ENCODE results near the gene PTPN9.
A peak's percentile ranks its signal among the peaks of the same experiment; 100 is the strongest.
"Not testable (repeated sequence)": the region's sequence is repeated elsewhere in the genome, so short reads cannot be mapped to it uniquely, and the experiment has no call there.

PTPN9 gene

DNA sequence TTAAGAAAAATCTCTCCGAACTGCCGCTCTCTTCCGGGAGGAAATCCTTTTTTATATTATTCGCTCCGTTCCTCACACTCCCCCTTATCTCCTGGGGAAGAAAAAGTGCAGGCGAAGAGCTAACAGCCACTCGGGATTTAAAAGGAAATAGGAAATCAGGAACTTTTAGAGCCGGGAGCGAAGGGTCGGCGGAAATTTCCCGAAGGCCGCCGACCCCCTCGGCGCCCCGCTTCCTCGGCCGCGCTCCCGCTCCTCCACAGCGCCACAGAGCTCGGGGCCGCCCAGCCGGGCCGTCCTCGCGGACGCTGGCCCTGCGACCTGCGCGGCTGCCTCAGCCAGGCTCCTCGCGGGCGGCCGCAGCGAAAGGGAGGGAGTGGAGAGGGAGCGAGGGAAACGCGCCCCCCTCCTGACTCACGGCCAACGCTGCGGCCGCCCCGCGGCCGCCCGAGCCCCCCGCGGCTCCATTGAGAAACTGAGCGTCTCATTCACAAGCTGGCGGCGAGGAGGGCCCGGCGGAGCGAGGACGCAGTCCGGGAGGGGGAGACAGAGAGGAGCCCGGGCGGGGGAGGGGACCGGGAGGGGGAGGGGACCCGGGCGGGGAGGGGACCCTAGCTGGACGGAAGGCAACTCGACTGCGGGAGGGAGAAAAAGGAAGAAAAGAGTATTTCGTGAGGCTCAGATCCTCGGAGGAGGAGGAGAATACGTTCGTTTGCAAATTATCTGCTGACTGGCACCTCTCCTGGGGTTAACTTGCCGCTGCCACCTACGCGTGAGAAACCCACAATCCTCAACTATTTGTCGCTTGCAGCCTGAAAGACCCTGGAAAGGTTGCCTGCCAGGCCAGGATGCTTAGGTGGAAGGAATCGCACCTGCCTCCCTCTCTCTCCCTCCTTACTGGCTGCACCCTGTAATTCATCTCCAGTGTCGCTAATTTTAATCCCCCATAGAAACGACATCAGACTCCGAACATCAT is at the start of gene PTPN9:
TSS of gene PTPN9 (minus strand) at position 368 of the 973 bp plus-strand sequence. CDS start 539 bp downstream, outside the sequence.
- DNase-seq: peak; percentile 62

DNA sequence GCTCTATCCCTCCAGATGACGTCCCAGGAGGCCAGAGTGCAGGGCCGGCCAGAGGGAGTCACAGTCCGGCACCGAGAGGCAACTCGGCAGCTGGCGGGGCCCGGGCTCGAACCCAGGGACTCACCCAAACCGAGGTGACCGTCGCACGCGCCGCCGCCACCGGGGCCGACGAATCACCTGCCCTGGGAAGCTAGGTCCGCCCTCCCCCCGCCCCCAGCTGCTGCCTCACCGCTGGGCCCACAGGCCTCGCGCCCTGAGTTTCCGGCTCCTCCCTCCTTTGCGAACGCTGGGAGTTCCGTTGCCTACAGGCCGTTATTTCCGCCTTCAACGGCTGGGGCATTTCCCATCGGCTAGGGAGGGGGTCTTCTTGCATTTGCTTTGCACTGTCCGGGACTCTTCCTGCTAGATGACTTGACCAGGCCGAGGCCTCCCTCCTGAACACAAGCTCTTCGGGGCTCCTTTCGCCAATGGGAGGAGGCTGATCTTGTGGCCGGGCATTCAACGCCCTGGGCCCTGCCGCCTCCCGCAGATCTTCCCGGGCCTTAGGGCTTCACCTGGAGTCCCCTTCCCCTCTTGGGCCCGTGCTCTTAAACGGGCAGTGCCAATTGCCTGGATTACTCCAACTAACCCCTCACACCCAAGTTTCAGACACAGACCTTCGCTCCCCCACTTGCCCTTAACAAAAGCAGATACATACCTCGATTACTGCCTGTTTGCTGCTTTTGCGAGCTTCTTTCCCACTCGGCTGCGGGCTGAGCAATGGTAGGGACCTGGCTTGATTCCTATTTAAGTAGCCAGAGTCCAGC is 46.6 kb upstream of the PTPN9 start, which contains the start of gene SNUPN:
TSS of gene SNUPN (minus strand) at position 184 of the 806 bp plus-strand sequence. CDS start 4,674 bp downstream, outside the sequence.
- peak; percentile 90 for DNase-seq

- DNase-seq: no peak
Measured at GRCh38 chr15:75622505-75622904, 43.4 kb upstream of the PTPN9 start.

DNA sequence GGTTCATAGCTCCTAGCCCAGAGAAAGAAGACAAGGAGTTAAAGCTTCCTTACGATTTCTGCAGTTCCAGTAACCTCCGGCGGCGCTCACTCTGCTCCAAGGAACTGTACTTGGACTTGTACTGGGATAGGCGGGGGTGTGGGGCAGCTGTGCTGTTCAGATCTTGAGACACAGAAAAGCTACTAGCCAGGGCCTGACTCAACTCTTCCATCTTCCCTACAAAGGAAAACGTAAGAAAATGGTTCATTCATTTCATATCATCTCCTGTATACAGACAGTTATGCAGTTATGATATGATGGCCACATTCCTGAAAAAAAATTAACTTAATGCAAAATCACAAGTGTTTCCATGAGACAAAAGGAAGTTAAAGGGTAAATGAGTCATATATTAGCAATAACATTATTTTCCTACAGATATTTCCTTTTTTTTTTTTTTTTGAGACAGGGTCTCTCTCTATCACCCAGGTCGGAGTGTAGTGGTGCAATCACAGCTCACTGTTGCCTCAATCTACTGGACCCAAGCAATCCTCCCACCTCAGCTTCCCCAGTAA is 41.8 kb upstream of the PTPN9 start:
- DNase-seq: no peak

GRCh38 chr15:75620058-75620820 is 41.1 kb upstream of the PTPN9 start:
- DNase-seq: no peak

DNA sequence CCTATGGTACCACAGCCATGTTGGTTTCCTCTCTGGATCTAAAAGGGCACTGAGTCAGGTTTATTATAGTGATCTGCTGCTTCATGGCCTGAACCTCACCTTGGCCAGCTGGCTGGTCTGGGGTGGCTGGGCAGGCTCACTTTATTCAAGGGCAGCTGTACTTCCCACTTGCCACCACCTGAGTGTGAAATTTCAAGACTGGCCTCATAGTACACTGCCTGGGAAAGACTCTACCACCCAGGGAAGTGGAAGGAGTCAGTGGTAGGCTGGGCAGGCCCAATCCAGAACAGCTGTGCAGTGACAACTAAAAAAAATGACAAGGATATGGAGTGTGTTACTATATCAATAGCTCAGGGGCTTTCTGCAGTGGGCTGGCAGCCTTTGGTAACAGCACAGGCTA is 37.7 kb upstream of the PTPN9 start:
- DNase-seq: no peak

DNA sequence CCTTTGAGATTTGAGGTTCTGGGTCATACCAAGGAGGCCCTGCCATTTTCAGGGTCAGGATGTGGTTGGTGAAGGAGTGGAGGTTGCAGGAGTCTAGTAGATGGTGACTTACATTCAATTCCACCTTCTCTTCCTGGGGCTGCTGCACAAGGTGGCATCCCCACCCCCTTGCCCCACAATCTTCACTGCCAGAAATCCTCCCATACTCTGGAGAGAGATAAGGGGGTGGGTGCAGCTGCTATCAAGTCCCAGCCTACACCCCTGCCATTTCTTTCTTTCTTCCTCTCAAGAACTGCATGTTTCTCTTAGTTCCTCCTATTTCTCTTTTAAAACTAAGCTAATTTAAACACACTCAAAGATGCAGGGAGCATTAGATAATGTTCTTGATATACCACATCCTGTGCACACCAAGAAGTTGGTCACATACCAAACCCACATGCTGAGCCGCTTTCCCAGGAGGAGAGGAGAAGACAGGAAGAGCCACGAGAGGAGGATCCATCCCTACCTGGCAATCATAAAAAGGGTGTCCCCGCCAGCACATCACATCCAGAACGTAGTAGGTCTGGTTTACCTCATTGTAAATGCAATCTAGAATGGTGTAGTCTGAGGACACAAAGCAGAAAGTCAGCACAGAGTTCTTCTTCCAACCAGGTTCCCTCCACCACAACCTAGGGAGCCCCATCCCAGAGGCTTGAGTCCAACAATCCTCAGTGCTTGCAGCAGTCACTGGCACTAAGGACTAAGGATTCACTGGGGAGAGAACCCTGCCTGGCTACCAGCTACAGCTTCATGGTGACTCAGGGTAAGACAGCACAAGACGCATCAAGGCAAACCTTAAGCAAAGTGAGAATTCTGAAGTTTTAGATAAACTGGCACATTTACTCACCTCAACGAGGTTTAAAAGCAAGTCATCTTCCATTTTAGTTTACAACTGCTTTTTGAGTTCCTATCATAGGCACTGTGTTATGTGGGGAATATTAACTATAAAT is 27.9 kb upstream of the PTPN9 start:
- DNase-seq: no peak

GRCh38 chr15:75606026-75606425 is 26.9 kb upstream of the PTPN9 start:
- DNase-seq: no peak

DNA sequence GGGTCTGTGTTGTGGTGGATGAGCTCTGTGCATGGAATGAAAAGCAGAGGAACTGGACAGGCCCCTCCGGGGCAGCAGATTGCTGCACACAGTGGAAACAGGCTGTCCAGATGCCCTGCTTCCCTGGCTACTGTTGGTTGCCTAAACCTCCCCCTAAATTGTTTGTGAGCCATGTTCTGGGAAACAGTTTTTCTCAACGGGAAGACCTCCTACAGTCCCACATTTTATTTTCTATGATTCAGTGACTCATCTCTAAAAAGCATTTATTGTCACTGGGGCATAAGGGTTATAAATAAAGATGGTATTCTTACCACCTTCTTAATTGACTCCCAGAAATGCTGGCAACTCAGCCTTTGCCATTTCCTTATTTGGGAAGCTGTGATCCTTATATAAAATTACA is 20.3 kb upstream of the PTPN9 start:
- DNase-seq: no peak

DNA sequence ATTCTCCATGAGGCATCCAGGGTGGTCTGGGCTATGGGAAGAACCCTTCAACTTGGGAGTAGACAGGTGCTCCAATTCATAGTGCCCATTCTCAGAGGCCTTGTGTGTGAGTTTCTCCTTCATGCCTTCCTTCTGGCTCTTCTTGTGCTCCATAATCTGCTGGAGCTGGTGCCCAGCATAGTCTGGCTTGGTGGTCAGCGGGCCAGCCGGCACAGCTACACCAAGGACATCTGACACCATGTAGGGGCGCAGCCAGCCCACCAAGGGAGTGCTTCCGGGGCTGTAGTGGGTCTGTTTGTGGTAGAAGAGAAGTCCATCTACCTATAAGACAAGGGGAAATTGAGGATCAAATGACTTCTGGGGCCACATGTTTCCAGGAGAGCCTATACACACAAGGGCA is 19.2 kb upstream of the PTPN9 start:
- no peak for DNase-seq

GRCh38 chr15:75597667-75598341 is 18.7 kb upstream of the PTPN9 start:
- DNase-seq: peak; percentile 6

DNA sequence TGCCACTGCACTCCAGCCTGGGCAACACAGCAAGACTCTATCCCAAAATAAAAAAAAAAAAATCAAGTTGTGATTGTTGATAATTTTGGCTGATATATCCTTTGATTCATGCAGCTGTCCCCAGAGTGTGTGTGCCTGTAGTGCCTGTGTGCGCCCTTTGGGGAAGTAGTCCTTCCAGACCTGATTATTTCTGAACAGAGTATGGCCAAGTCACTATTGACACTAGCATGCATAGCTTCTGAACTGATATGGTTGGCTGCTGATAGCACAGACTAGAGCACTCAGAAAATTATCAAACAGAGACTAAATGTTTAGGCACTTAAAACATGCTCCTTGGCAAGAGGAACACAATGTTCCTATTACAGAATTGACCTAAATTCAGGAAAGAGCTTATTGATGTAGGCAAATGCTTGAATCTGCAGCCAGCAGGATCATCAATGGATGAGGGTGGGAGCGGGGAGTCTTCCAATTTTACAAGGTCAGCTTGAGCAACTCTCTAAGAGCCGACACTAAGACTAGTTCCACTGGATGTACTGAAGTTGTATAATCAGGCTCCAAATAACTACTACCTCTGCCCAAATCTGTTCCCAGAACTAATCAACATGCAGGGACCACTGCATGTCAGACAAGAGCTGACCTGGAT is 17.7 kb upstream of the PTPN9 start:
- DNase-seq: no peak

GRCh38 chr15:75594276-75594675 is 15.2 kb upstream of the PTPN9 start:
- DNase-seq: no peak

- DNase-seq: no peak
Measured at GRCh38 chr15:75591655-75592364, 12.7 kb upstream of the PTPN9 start.

- DNase-seq: no peak
Measured at GRCh38 chr15:75590239-75590638, 11.1 kb upstream of the PTPN9 start.

GRCh38 chr15:75589071-75589470 is 10.0 kb upstream of the PTPN9 start:
- DNase-seq: no peak

DNA sequence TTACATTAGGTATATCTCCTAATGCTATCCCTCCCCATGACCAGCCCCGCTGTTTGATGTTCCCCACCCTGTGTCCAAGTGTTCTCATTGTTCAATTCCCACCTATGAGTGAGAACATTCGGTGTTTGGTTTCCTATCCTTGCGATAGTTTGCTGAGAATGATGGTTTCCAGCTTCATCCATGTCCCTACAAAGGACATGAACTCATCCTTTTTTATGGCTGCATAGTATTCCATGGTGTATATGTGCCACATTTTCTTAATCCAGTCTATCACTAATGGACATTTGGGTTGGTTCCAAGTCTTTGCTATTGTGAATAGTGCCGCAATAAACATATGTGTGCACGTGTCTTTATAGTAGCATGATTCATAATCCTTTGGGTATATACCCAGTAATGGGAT is 7.3 kb upstream of the PTPN9 start:
- not testable (repeated sequence) for DNase-seq

DNA sequence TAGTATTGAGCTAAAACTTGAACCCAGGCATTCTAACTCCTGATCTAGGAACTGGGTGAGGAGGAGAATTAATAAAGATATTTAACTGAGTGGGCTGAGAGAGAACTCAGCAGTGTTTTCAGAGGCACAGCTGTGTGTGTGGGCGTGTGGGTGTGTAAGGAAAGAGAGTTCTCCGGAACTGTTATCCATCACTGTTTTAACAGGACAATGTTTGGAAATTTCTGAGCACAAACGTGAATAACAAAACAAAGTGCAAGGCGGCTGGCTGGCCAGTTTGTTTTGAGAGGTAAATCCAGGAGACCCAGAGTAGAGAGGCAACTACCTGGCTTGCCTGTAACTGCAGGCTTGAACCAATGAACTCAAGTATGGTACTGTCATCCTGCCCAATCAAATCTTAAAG is 5.0 kb upstream of the PTPN9 start:
- no peak for DNase-seq

GRCh38 chr15:75583701-75584100 is 4.6 kb upstream of the PTPN9 start:
- no peak for DNase-seq
